ENCODE results near the gene MALSU1. TPM values are rescaled to one million over a fixed set of nuclear protein-coding genes. Genes with fewer than 3 reads are reported as not detected.

MALSU1 gene
- total and polyA plus RNA-seq, 2 of the 13 experiments (the other 11 are each of a cell fraction or from before 2014, with no cell fraction given), result 72.0 to 141 TPM

GRCh38 chr7:23293500-23294073, 5.6 kb upstream of the MALSU1 start (continued):
- no peak for TF ChIP-seq ATM (IDR thresholded peaks at IDR 0.05; ENCODE audit: borderline replicate concordance)
- no peak for TF ChIP-seq ZNF75D (CRISPR knock-in tag; IDR thresholded peaks at IDR 0.05; ENCODE audit: borderline replicate concordance)
- TF ChIP-seq ARHGAP35 (CRISPR knock-in tag; IDR thresholded peaks at IDR 0.05; ENCODE audit: borderline replicate concordance), result no peak
- peak; percentile 76 for TF ChIP-seq ZNF501 (CRISPR knock-in tag; IDR thresholded peaks at IDR 0.05)
- TF ChIP-seq ZNF543 (CRISPR knock-in tag; IDR thresholded peaks at IDR 0.05), result no peak
- TF ChIP-seq RBAK (CRISPR knock-in tag; IDR thresholded peaks at IDR 0.05), result no peak
- no peak for TF ChIP-seq NFE2L2 (IDR thresholded peaks at IDR 0.05; ENCODE audit: low read length)
- TF ChIP-seq HNRNPL (IDR thresholded peaks at IDR 0.05; ENCODE audit: low read depth, low read length), result peak; percentile 84
- no peak for TF ChIP-seq ZNF550 (CRISPR knock-in tag; IDR thresholded peaks at IDR 0.05; ENCODE audit: borderline replicate concordance)
- TF ChIP-seq KAT2B (IDR thresholded peaks at IDR 0.05; ENCODE audit: borderline replicate concordance, low read depth, low read length), result no peak
- peak; percentile 47; the same call in 1 of the 2 replicates for TF ChIP-seq GFI1 (CRISPR knock-in tag; IDR thresholded peaks at IDR 0.05; ENCODE audit: borderline replicate concordance)
- no peak for TF ChIP-seq SNAPC4 (CRISPR knock-in tag; IDR thresholded peaks at IDR 0.05)
- no peak for TF ChIP-seq ZNF7 (CRISPR knock-in tag; IDR thresholded peaks at IDR 0.05)
- no peak for TF ChIP-seq TRIM22 (IDR thresholded peaks at IDR 0.05)
- TF ChIP-seq THYN1 (CRISPR knock-in tag; IDR thresholded peaks at IDR 0.05; ENCODE audit: borderline replicate concordance, low read depth), result no peak
- TF ChIP-seq KDM5A (IDR thresholded peaks at IDR 0.05; ENCODE audit: borderline replicate concordance, low read length), result peak; percentile 36; the same call in 1 of the 2 replicates
- TF ChIP-seq GLMP (CRISPR knock-in tag; IDR thresholded peaks at IDR 0.05; ENCODE audit: borderline replicate concordance), result no peak
- TF ChIP-seq NCOA2 (CRISPR knock-in tag; IDR thresholded peaks at IDR 0.05), result peak; percentile 80
- no peak for TF ChIP-seq ARID2 (CRISPR knock-in tag; IDR thresholded peaks at IDR 0.05; ENCODE audit: borderline replicate concordance)
- TF ChIP-seq AHR (CRISPR knock-in tag; IDR thresholded peaks at IDR 0.05), result peak; percentile 50; the same call in 1 of the 2 replicates
- no peak for TF ChIP-seq DBP (CRISPR knock-in tag; IDR thresholded peaks at IDR 0.05; ENCODE audit: not compliant biosample characterization)
- peak; percentile 79; the same call in 1 of the 2 replicates for TF ChIP-seq MAX (IDR thresholded peaks at IDR 0.05)
- no peak for TF ChIP-seq CBFB (CRISPR knock-in tag; IDR thresholded peaks at IDR 0.05)
